CD4-positive, alpha-beta T cell treated with Interleukin-4 for 4 hours (primary cell): ENCODE measurements around the gene MAGIX.

Experiments
- DNase-seq: peaks from one replicate; pipeline ENCODE4 v3.0.0-alpha.2; 2020

MAGIX gene

GRCh38 chrX:49209434-49210251 lies 47.1 kb downstream of the MAGIX start:
- no peak for DNase-seq

GRCh38 chrX:49210406-49210805 lies 47.8 kb downstream of the MAGIX start:
- DNase-seq: no peak

- DNase-seq: no peak
Observed at GRCh38 chrX:49211074-49211473, 48.5 kb downstream of the MAGIX start.

DNA sequence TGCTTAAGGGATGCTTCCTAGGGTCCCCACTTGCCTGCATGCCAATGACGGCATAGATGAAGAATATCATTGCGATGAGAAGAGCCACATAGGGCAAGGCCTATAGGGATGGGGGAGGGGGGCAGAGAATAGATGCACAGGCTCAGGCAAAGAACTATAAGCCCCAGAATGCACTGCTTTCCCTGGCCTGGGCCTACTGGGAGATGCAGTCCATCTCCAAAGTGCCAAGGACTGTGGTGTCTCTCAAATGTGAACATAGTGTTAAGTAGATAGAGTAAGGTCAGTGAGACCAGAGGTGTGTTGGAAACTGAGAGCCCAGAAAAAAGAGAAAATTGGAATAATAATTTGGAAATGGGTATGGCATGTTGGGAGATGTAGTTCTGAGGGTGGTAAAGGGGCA lies 49.7 kb downstream of the MAGIX start:
- no peak for DNase-seq

DNA sequence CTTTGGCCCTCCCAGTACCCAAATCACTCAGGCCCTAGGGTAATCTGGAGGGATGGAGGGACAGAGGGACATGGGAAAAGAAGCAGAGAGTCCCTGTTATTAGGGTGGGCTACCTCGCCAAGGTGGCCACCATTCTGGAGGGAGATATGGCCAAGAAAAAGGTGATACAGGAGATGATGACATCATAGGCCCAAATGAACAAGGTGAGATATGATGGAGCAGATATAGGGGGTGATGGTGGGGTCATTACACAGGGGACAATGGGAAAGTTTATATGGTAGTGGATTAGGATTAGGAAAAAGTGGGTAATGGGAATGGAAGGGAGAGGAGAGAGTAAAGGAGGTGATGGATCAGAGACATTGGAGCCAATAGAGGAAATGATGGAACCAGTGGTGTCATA lies 50.3 kb downstream of the MAGIX start:
- DNase-seq: no peak

DNA sequence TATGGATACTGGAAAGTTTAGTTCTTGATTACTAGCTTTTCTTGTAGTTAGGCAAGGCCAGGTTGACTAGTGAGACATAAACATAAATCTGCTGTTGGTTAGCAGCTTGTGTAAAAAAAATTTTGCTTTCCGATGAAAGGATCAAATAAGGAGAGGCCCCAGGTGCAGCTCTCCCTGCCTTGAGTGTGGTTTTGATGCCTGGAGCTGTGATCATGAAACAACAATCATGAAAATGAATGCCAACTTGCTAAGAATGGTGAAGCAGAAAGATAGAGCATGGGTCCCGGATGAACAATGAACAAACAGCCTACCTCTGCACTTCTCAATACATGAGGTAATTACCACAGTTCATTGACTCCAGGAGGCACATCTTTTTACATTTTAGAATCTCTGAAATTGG lies 51.9 kb downstream of the MAGIX start:
- no peak for DNase-seq

DNA sequence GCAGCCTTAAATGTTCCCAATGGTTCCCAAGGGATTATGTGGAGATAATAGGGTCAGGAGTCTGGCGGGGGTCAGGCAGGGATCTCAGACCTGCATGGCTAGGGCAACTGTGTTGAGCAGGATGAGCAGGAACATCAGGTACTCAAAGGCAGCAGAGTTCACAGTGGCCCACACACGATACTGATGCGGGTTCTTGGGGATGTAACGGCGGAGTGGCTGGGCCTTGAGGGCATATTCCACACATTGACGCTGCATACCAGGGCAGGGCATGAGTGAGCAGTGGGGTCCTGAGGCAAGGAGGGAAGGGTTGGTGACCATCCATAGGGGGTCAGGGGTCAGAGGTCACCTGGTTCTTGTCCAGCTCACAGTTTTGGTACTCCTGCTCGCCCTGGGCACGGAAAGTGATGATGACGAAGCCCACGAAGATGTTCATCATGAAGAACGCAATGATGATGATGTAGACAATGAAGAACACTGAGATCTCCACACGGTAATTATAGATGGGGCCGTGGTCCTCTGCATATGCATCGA lies 52.5 kb downstream of the MAGIX start:
- DNase-seq: no peak
